SK-N-MC (cell line): ENCODE data around the gene VPS33A.

Experiments used
- EZH2 ChIP-seq: fragments of 200-600 bp; sonication (generic); IDR thresholded peaks from one replicate; pipeline ENCODE4 v1.6.1; 2017; ENCODE audit warnings: antibody characterized with exemption
- FOXP2 ChIP-seq: optimal IDR thresholded peaks from 2 replicates; pipeline ENCODE3; 2011; ENCODE audit warnings: mild to moderate bottlenecking, moderate library complexity; ENCODE audit not compliant: insufficient read depth; ENCODE audit errors: extremely low read length, control extremely low read depth
- POLR2AphosphoS5 ChIP-seq: IDR thresholded peaks from 2 replicates; pipeline ENCODE4 v1.6.1; 2012; ENCODE audit warnings: mild to moderate bottlenecking, low read depth, low read length, borderline replicate concordance

DNA sequence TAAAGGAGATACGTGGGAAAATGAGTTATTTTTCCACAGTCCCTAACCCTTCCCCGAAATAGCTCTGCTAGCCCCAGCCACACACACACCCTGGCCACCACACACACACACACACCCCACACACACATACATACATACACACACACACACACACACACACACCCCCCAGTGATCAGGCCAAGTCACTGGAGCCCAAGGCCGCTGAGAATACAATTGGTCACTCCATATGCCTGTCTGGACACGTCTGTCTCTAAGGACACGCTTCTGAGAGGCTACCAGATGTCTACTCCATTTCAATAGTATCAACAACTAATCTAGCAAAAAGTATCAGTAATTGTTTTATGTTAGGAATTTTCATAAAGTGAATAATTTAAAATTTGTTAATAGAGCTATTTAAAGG, 27.4 kb downstream of the VPS33A start:
- TF ChIP-seq POLR2AphosphoS5 (no peak), EZH2 (no peak), FOXP2 (no peak)
